ENCODE data around the gene SERPINA9. TPM values are rescaled to one million over a fixed set of nuclear protein-coding genes. Genes with fewer than 3 reads are reported as not detected.
A peak's percentile ranks its signal among the peaks of the same experiment; 100 is the strongest.

SERPINA9 gene
- total RNA-seq, 1 donor from 2014 or later = not detected

DNA sequence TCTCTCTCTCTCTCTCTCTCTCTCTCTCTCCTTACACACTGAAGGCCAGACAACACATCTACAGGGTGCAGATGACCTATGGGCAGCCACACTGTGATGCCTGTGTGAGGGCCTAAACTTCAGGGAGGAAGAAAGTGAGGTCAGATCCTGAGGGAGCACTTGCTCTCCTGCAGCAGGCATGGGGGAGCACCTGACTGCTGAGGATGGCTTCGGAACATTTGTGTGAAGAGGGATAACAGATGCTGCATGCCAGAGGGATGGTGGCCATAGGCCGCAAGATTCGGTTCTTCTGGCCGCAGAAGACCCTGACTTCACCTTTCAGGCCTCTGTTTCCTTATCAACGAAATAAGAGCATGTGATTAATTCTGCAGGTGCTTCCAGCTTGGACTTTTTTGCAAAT is 11.7 kb downstream of the SERPINA9 start:
- TF ChIP-seq, protein P1, sequence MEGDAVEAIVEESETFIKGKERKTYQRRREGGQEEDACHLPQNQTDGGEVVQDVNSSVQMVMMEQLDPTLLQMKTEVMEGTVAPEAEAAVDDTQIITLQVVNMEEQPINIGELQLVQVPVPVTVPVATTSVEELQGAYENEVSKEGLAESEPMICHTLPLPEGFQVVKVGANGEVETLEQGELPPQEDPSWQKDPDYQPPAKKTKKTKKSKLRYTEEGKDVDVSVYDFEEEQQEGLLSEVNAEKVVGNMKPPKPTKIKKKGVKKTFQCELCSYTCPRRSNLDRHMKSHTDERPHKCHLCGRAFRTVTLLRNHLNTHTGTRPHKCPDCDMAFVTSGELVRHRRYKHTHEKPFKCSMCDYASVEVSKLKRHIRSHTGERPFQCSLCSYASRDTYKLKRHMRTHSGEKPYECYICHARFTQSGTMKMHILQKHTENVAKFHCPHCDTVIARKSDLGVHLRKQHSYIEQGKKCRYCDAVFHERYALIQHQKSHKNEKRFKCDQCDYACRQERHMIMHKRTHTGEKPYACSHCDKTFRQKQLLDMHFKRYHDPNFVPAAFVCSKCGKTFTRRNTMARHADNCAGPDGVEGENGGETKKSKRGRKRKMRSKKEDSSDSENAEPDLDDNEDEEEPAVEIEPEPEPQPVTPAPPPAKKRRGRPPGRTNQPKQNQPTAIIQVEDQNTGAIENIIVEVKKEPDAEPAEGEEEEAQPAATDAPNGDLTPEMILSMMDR (IDR thresholded peaks at IDR 0.05) = no peak
- H3K27me3 Mint-ChIP-seq (ENCODE audit: unreplicated experiment) = peaks cover 9% of the 10 kb centered on the region
- H3K4me1 Mint-ChIP-seq (ENCODE audit: unreplicated experiment) = peaks cover 5% of the 10 kb centered on the region
- H3K36me3 Mint-ChIP-seq (ENCODE audit: unreplicated experiment) = no peaks in the 10 kb centered on the region
- no peak for DNase-seq (ENCODE audit: extremely low spot score, unreplicated experiment)
- H3K27ac Mint-ChIP-seq (ENCODE audit: unreplicated experiment) = no peak overlapping the region
- H3K9me3 Mint-ChIP-seq (ENCODE audit: unreplicated experiment) = no peaks in the 10 kb centered on the region
- H3K4me3 Mint-ChIP-seq (ENCODE audit: unreplicated experiment) = no peak overlapping the region

DNA sequence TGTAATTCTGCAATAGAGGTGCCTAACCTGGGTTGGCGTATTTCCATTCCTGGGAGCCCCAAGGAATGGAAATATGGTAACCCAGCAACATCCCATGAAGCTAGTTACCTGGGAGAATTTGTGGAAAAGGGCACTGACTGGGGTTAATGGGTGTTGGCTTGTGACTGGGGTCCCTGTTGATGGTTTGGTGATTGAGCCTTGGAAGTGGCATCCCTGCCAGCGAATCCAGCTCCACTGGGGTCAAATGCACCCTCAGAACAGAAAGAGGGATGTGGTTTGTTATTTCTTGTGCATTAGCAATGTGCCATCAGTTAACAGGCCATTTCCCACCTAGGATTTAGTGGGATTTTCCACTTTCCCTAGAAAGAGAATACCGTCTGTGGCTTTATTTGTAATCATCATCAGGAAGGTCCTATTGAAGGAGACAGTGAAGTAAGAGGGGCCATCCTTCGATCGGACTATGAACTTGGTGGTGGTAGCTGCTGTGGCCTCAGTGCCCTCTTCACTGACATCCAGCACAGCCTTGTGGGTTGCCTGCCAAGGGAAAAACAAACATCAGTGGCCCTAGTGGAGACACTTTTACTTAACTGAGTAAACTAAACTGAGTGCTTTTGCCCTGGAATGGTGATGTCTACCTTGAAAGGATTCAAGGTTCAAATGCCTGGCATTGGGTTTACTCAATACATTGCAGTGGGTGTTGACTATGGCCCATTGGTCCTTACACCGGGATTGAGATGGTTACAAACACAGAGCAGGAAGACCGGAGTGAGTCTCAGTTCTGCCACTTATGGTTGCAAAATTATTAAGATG is 13.0 kb downstream of the SERPINA9 start:
- Mint-ChIP-seq H3K27me3 (ENCODE audit: unreplicated experiment) (peaks cover 7% of the 10 kb centered on the region), H3K27ac (ENCODE audit: unreplicated experiment) (no peak overlapping the region), H3K36me3 (ENCODE audit: unreplicated experiment) (no peaks in the 10 kb centered on the region), H3K4me1 (ENCODE audit: unreplicated experiment) (peaks cover 16% of the 10 kb centered on the region), H3K9me3 (ENCODE audit: unreplicated experiment) (no peaks in the 10 kb centered on the region), H3K4me3 (ENCODE audit: unreplicated experiment) (no peak overlapping the region)
- TF ChIP-seq, protein P1 (IDR thresholded peaks at IDR 0.05) = no peak
- DNase-seq (ENCODE audit: extremely low spot score, unreplicated experiment) = peak; percentile 38

DNA sequence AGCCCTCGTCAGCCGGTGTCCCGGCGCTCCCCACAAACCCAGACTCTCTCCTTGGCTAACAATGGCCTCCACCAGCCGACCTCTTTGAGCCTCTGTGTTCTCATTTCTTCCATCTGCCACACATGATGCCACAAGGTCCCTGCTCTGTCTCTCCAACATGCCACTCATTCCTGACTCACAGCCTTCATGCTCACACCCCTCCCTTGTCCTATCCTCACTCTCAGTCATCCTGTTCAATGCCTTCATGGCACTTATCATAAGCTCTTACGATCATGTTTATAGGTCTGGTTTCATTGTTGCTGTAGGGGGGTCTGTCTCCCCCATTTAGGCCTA is 13.8 kb downstream of the SERPINA9 start:
- Mint-ChIP-seq H3K9me3 (ENCODE audit: unreplicated experiment) (no peaks in the 10 kb centered on the region), H3K4me1 (ENCODE audit: unreplicated experiment) (peaks cover 16% of the 10 kb centered on the region), H3K27ac (ENCODE audit: unreplicated experiment) (no peak overlapping the region), H3K27me3 (ENCODE audit: unreplicated experiment) (peaks cover 2% of the 10 kb centered on the region), H3K36me3 (ENCODE audit: unreplicated experiment) (no peaks in the 10 kb centered on the region), H3K4me3 (ENCODE audit: unreplicated experiment) (no peak overlapping the region)
- TF ChIP-seq, protein P1 (IDR thresholded peaks at IDR 0.05) = no peak
- DNase-seq (ENCODE audit: extremely low spot score, unreplicated experiment) = no peak

DNA sequence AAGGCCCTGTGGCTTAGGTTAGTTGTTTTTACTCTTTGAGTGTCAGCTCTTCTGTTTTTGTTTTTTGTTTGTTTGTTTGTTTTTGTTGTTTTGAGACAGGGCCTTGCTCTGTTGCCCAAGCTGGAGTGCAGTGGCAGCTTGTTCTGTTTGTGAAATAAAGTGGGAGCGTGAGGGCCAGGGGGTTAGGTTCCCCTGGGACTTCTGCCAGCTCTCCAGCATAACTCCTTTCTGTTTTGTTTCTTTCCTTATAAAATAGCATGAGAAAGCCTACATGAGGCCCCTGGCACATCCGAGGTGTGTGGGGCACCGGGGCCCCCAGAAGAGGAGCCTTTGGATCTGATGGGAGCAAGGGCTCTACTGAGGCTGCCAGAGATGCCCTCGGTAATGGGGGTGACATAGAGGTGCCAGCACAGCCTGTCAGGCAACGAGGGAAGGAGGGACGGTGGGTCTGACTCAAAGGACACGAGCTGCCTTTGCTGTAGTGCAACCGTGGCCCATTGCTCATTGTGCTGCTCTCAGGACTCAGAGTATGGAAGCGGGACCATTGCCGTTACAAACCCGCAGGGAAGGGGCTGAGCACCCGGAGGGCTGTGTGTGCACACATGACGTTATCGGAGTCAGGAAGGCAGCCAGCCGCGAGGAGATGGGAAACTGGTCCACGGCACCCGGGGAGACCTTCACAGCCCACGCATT is 14.3 kb downstream of the SERPINA9 start:
- peaks cover 16% of the 10 kb centered on the region for H3K4me1 Mint-ChIP-seq (ENCODE audit: unreplicated experiment)
- H3K27ac Mint-ChIP-seq (ENCODE audit: unreplicated experiment) = no peak overlapping the region
- TF ChIP-seq, protein P1 (IDR thresholded peaks at IDR 0.05) = no peak
- peaks cover 2% of the 10 kb centered on the region for H3K27me3 Mint-ChIP-seq (ENCODE audit: unreplicated experiment)
- DNase-seq (ENCODE audit: extremely low spot score, unreplicated experiment) = peak; percentile 70
- H3K4me3 Mint-ChIP-seq (ENCODE audit: unreplicated experiment) = no peak overlapping the region
- H3K36me3 Mint-ChIP-seq (ENCODE audit: unreplicated experiment) = no peaks in the 10 kb centered on the region
- H3K9me3 Mint-ChIP-seq (ENCODE audit: unreplicated experiment) = no peaks in the 10 kb centered on the region
